Cardiac muscle cell (in vitro differentiated cells and primary cell): ENCODE results near the gene FAM169A. TPM values are rescaled to one million over a fixed set of nuclear protein-coding genes. Genes with fewer than 3 reads are reported as not detected.
A peak's percentile ranks its signal among the peaks of the same experiment; 100 is the strongest.
"Not testable (repeated sequence)": the region's sequence is repeated elsewhere in the genome, so short reads cannot be mapped to it uniquely, and the experiment has no call there.

Experiments
- DNase-seq, 2 donors: peaks; one replicate each; pipeline versions ENCODE4 v3.0.0 to v3.0.0-alpha.2; 2010 to 2017; ENCODE audit warnings: low read depth in 1 of 2, low spot score in 1 of 2
- H3K27ac ChIP-seq: fragments of 200-600 bp; sonication (generic); 2 replicates; pipeline ENCODE4 v1.5.1; 2016
- H3K27me3 ChIP-seq: fragments of 200-600 bp; sonication (generic); 2 replicates; pipeline ENCODE4 v1.6.0; 2016; ENCODE audit warnings: control low read depth
- H3K36me3 ChIP-seq: fragments of 200-600 bp; sonication (generic); 2 replicates; pipeline ENCODE4 v1.5.1; 2016; ENCODE audit warnings: control low read depth
- H3K4me1 ChIP-seq: fragments of 200-600 bp; sonication (generic); 2 replicates; pipeline ENCODE4 v1.8.1; 2017; ENCODE audit warnings: low read depth, mild to moderate bottlenecking, mixed run types
- H3K4me3 ChIP-seq: fragments of 200-600 bp; sonication (generic); 2 replicates; pipeline ENCODE4 v1.5.1; 2016; ENCODE audit warnings: mild to moderate bottlenecking
- H3K9me3 ChIP-seq: fragments of 200-600 bp; sonication (generic); 2 replicates; pipeline ENCODE4 v1.5.1; 2017; ENCODE audit warnings: low read depth, mild to moderate bottlenecking, control low read depth
- polyA plus RNA-seq: library from polyadenylated mRNA; unstranded; fragments of >200 nt; fragmentation: Nextera tagmentation; extraction: Ambion mirVana; gene quantifications from 2 replicates; pipeline ENCODE4 v1.2.1, GENCODE V29; 2016
- total RNA-seq: library from RNA; depleted of rRNA; stranded (reverse); fragments of >200 nt; gene quantifications from 2 replicates; pipeline ENCODE4 v1.2.3, GENCODE V29; 2016
- TF ChIP-seq, protein P1 (sequence below): IDR thresholded peaks from 2 replicates; pipeline ENCODE4 v1.5.1; 2012; ENCODE audit warnings: low read depth, mild to moderate bottlenecking, low read length

FAM169A gene
- total and polyA plus RNA-seq, 2 experiments from 2014 or later = 6.1 to 28.7 TPM

- peaks cover 22% of the 10 kb centered on the region for H3K36me3 ChIP-seq
- no peak overlapping the region for H3K4me3 ChIP-seq
- DNase-seq = peak in 1 of 2 donors; percentile 22
- TF ChIP-seq, protein P1, sequence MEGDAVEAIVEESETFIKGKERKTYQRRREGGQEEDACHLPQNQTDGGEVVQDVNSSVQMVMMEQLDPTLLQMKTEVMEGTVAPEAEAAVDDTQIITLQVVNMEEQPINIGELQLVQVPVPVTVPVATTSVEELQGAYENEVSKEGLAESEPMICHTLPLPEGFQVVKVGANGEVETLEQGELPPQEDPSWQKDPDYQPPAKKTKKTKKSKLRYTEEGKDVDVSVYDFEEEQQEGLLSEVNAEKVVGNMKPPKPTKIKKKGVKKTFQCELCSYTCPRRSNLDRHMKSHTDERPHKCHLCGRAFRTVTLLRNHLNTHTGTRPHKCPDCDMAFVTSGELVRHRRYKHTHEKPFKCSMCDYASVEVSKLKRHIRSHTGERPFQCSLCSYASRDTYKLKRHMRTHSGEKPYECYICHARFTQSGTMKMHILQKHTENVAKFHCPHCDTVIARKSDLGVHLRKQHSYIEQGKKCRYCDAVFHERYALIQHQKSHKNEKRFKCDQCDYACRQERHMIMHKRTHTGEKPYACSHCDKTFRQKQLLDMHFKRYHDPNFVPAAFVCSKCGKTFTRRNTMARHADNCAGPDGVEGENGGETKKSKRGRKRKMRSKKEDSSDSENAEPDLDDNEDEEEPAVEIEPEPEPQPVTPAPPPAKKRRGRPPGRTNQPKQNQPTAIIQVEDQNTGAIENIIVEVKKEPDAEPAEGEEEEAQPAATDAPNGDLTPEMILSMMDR = no peak
- H3K27me3 ChIP-seq = no peaks in the 10 kb centered on the region
- H3K9me3 ChIP-seq = no peaks in the 10 kb centered on the region
- H3K27ac ChIP-seq = no peak overlapping the region
- H3K4me1 ChIP-seq = peaks cover 10% of the 10 kb centered on the region
Measured at GRCh38 chr5:74765201-74765600, 101.0 kb downstream of the FAM169A start.

- TF ChIP-seq, protein P1 = no peak
- H3K4me3 ChIP-seq = no peak overlapping the region
- peaks cover 21% of the 10 kb centered on the region for H3K36me3 ChIP-seq
Measured at GRCh38 chr5:74763504-74763903, 102.7 kb downstream of the FAM169A start.

DNA sequence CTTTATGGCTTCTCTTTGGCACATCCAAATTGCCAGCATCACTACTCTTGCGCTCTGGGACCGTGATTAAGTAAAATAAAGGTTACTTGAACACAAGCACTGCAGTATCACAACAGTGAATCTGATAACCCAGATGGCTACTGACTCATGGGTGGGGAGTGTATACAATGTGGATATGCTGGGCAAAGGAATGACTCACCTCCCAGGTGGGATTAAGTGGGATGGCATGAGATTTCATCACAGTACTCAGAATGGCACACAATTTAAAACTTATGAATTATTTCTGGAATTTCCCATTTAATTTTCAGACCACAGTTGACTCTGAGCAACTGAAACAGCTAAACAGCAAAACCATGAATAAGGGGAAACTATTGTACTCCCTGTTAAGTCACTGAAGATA lies 103.6 kb downstream of the FAM169A start:
- Histone ChIP-seq H3K9me3 (no peaks in the 10 kb centered on the region), H3K27me3 (no peaks in the 10 kb centered on the region), H3K27ac (no peak overlapping the region), H3K36me3 (peaks cover 30% of the 10 kb centered on the region), H3K4me3 (no peak overlapping the region), H3K4me1 (peaks cover 5% of the 10 kb centered on the region)
- TF ChIP-seq, protein P1 = no peak
- DNase-seq = peak in 1 of 2 donors; percentile 40

More at GRCh38 chr5:74763504-74763903, 102.7 kb downstream of the FAM169A start:
- H3K27ac ChIP-seq = no peak overlapping the region
- H3K4me1 ChIP-seq = peaks cover 10% of the 10 kb centered on the region
- H3K27me3 ChIP-seq = no peaks in the 10 kb centered on the region
- no peak for DNase-seq
- no peaks in the 10 kb centered on the region for H3K9me3 ChIP-seq

- no peak overlapping the region for H3K4me3 ChIP-seq
- no peaks in the 10 kb centered on the region for H3K9me3 ChIP-seq
- H3K27ac ChIP-seq = no peak overlapping the region
- H3K27me3 ChIP-seq = no peaks in the 10 kb centered on the region
- no peak for DNase-seq
- TF ChIP-seq, protein P1 = no peak
- peaks cover 5% of the 10 kb centered on the region for H3K4me1 ChIP-seq
- peaks cover 40% of the 10 kb centered on the region for H3K36me3 ChIP-seq
Measured at GRCh38 chr5:74761241-74761640, 104.9 kb downstream of the FAM169A start.

DNA sequence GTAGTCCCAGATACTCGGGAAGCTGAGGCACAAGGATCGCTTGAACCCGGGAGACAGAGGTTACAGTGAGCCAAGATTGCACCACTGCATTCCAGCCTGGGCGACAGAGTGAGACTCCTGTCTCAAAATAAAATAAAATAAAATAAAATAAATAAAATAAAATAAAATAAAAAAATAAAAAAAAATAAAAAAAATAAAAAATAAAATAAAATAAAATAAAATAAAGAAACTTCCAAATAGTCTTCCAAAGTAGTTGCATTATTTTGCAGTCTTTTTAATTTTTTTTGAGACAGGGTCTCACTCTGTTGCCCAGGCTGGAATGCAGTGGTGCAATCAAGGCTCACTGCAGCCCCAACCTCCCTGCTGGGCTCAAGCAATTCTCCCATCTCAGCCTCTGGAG lies 117.4 kb downstream of the FAM169A start:
- H3K9me3 ChIP-seq, H3K27ac ChIP-seq: not testable (repeated sequence)

DNA sequence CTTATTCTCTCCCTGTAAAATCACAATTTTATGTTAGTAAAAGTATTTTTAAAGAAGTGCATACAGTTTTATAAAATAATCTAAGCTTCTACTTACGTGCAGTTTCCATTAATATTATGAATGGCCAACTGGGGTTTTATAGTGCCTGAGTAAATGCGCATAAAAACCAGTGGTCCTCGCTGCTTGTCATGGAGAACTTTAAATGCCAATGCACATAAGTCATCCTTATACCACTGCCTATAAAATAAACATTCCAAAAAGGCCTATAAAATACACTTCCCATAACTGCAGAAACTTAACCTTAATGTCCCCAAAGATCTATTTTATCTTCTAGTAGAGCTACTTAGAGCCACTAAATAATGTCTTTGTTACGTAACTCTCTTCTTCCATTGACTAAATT lies 127.8 kb downstream of the FAM169A start:
- H3K27me3 ChIP-seq = no peaks in the 10 kb centered on the region
- no peaks in the 10 kb centered on the region for H3K9me3 ChIP-seq
- peaks cover 65% of the 10 kb centered on the region for H3K36me3 ChIP-seq
- no peak overlapping the region for H3K27ac ChIP-seq
- no peak for DNase-seq
- TF ChIP-seq, protein P1 = no peak
- no peak overlapping the region for H3K4me3 ChIP-seq
- no peaks in the 10 kb centered on the region for H3K4me1 ChIP-seq

More for the DNA sequence above, 117.4 kb downstream of the FAM169A start:
- H3K4me1 ChIP-seq, H3K4me3 ChIP-seq, H3K27me3 ChIP-seq, DNase-seq: not testable (repeated sequence)
- peaks cover 49% of the 10 kb centered on the region for H3K36me3 ChIP-seq
